ENCODE results near the gene MUC5B. TPM values are rescaled to one million over a fixed set of nuclear protein-coding genes. Genes with fewer than 3 reads are reported as not detected.
A peak's percentile ranks its signal among the peaks of the same experiment; 100 is the strongest.

Gene MUC5B
- total RNA-seq, 1 donor from 2014 or later: not detected

DNA sequence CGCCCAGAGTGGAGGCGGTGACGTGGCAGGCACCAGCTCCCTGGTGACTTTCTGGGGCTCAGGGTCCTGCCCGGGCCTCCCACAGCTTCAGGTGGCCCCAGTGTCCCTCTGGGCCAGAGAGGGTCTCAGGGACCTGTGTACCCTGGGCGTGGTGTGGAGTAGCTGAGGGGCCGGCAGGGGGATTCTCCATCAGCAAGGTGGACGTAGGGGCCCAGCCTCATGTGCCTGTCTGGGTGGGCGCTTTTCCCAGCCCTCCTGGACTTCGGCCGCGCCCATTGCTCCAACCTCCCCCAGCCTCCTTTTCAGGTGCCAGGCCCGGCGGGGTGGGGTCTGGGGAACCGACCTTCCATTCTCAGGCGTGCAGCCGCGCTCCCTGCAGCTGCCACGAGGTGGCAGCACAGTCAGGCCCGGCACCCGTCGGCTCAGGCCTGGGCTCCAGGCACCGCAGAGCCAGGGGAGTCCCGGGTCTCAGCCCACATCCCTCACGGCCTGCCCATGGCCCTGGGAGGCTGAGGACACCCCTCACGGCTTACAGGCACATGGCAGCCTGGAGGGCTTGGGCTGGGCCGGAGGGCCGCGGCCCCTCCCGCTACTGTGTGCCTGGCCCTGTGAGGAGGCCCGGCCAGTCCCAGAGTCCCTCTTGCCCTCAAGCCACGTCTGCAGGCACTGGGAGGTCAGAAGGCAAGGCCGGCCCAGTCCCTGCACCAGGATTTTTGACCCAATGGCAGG lies 19.9 kb upstream of the MUC5B start:
- TF ChIP-seq, protein P1, sequence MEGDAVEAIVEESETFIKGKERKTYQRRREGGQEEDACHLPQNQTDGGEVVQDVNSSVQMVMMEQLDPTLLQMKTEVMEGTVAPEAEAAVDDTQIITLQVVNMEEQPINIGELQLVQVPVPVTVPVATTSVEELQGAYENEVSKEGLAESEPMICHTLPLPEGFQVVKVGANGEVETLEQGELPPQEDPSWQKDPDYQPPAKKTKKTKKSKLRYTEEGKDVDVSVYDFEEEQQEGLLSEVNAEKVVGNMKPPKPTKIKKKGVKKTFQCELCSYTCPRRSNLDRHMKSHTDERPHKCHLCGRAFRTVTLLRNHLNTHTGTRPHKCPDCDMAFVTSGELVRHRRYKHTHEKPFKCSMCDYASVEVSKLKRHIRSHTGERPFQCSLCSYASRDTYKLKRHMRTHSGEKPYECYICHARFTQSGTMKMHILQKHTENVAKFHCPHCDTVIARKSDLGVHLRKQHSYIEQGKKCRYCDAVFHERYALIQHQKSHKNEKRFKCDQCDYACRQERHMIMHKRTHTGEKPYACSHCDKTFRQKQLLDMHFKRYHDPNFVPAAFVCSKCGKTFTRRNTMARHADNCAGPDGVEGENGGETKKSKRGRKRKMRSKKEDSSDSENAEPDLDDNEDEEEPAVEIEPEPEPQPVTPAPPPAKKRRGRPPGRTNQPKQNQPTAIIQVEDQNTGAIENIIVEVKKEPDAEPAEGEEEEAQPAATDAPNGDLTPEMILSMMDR (IDR thresholded peaks at IDR 0.05; ENCODE audit: unreplicated experiment): peak; percentile 89
- no peaks in the 10 kb centered on the region for H3K36me3 Mint-ChIP-seq

DNA sequence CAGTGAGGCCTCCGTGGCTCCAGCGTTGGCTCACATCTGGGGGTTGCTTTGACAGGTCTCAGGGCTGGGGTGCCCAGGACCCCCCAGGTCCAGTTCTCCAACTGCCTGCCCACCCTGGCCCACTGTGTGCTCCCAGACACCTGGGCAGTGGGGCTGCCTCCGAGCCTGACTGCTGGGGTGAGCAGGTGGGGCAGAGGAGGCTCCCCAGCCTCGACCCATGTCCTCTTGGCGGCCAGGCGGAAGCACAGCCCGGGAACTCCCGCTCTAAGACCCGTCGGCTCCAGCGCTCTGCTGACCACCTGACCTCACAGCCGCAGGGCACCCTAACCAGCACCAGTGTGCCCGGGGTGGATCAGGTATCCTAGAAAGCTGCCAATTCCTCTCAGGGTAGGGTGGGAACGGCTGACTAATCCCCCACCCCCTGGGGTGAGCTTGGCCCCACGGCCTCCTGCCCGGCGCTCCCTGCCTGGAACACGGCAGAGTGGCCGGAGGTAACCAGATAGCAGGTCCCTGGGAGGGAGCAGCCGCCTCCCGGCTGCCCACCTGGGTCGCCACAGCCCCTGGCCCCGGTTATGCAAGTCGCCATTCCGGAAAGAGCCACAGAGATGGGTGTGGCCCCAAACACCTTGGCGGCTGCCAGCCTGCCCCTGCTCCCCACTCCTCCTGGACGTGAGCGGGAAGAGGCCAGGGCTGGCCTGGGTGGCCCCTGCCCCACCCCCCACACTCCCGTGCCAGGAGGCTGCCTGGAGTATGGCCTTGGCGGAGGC lies 19.2 kb upstream of the MUC5B start:
- no peak overlapping the region for H3K4me3 Mint-ChIP-seq
- peak; percentile 21 to 36 for DNase-seq (ENCODE audit: low spot score in 2 of 2, unreplicated experiment in 2 of 2)
- no peaks in the 10 kb centered on the region for H3K4me1 Mint-ChIP-seq
- TF ChIP-seq, protein P1 (IDR thresholded peaks at IDR 0.05; ENCODE audit: unreplicated experiment): no peak
- H3K36me3 Mint-ChIP-seq: no peaks in the 10 kb centered on the region
- H3K27me3 Mint-ChIP-seq (ENCODE audit: low read depth): peaks cover 6% of the 10 kb centered on the region
- no peak overlapping the region for H3K27ac Mint-ChIP-seq
- H3K9me3 Mint-ChIP-seq: no peaks in the 10 kb centered on the region

More for the DNA sequence above, 19.9 kb upstream of the MUC5B start:
- peak; percentile 48 to 79 for DNase-seq (ENCODE audit: low spot score in 2 of 2, unreplicated experiment in 2 of 2)
- peaks cover 6% of the 10 kb centered on the region for H3K27me3 Mint-ChIP-seq (ENCODE audit: low read depth)
- H3K9me3 Mint-ChIP-seq: no peaks in the 10 kb centered on the region
- H3K4me1 Mint-ChIP-seq: no peaks in the 10 kb centered on the region
- no peak overlapping the region for H3K27ac Mint-ChIP-seq
- H3K4me3 Mint-ChIP-seq: no peak overlapping the region

DNA sequence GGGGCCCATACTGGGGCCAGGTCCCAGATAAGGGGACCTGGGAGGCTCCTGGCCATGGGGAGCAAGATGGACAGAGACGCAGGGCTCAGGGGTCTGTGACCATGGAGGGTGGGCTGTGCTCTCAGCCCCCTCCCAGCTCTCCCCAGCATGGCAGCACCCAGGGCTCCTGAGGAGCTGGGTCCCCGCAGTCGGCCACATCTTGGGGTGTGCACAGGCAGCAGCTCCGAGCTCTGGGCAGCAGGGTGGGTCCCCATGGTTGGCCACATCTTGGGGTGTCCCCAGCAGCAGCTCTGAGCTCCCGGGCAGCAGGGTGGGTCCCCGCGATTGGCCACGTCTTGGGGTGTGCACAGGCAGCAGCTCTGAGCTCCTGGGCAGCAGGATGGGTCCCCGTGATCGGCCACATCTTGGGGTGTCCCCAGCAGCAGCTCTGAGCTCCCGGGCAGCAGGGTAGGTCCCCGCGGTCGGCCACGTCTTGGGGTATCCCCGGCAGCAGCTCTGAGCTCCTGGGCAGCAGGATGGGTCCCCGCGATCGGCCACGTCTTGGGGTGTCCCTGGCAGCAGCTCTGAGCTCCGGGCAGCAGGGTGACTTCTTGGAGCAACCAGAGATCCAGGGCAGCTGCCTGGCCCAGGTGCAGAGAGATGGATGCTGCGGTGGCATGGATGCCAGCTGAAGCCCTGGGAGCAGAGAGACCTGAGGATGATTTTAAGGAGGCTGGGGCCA lies 18.3 kb upstream of the MUC5B start:
- no peaks in the 10 kb centered on the region for H3K4me1 Mint-ChIP-seq
- TF ChIP-seq, protein P1 (IDR thresholded peaks at IDR 0.05; ENCODE audit: unreplicated experiment): no peak
- DNase-seq (ENCODE audit: low spot score in 2 of 2, unreplicated experiment in 2 of 2): peak in 1 of 2 experiments; percentile 28
- H3K4me3 Mint-ChIP-seq: no peak overlapping the region
- H3K27me3 Mint-ChIP-seq (ENCODE audit: low read depth): peaks cover 6% of the 10 kb centered on the region
- no peaks in the 10 kb centered on the region for H3K36me3 Mint-ChIP-seq
- no peaks in the 10 kb centered on the region for H3K9me3 Mint-ChIP-seq
- H3K27ac Mint-ChIP-seq: no peak overlapping the region

DNA sequence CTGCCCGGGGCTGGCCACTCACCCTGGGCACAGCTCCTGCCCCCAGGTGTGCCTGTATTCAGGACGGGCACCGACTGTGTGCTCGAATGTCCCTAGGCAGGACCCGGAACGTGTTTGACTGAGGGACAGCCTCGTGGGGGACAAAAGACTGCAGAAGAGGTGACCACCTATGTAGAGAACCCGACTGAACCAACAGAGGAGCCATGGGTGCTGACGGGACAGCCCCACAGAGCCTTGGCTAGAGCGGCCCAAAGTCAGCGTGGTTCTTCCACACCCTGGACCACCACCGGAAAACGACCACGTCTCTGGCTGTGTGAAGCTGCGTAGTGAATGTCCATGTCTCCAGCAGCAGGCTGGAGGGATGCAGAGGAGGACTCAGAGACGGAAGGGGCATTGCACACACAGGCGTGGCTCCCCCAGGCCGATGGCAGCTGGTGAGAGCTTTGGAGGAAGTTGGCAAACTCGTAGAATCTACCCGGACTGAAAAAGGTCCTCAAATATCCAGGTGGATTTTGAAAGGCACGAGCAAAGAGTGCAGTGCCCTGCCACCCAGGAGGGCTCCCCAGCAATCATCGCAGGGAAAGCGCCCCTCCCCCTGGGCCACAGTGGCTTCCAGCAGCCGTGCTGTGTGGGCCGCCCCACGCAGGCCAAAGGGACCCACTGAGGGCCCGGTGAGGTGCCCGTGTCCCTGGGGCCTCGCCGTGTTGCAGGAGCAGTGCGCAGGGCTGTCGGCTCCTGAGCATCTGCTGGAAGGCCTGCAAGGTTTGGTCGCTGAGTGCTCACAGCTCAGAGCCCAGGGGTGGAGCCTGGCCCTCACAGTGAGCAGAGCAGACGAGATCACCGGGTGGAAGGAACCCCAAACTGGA lies 17.5 kb upstream of the MUC5B start:
- no peak overlapping the region for H3K4me3 Mint-ChIP-seq
- peaks cover 3% of the 10 kb centered on the region for H3K27me3 Mint-ChIP-seq (ENCODE audit: low read depth)
- H3K27ac Mint-ChIP-seq: no peak overlapping the region
- DNase-seq (ENCODE audit: low spot score in 2 of 2, unreplicated experiment in 2 of 2): peak; percentile 11 to 35
- no peaks in the 10 kb centered on the region for H3K4me1 Mint-ChIP-seq
- TF ChIP-seq, protein P1 (IDR thresholded peaks at IDR 0.05; ENCODE audit: unreplicated experiment): no peak
- peaks cover 5% of the 10 kb centered on the region for H3K9me3 Mint-ChIP-seq
- no peaks in the 10 kb centered on the region for H3K36me3 Mint-ChIP-seq

DNA sequence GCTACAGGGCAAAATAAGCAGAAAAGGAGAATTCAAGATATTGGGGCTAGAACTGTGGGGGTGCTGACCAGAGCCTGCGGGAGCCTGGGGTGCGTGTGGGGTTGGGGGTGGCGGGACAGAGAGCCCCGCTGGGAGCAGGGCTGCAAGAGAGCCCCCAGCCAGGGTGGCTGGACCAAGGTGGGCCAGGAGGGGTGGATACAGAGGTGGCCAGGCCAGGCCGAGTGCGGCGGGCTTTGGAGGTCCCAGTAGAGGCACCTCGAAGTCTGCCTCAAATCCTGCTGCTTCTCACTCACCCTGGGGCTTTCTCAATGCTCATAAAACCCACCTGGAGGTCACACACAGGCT lies 16.9 kb upstream of the MUC5B start:
- peaks cover 3% of the 10 kb centered on the region for H3K27me3 Mint-ChIP-seq (ENCODE audit: low read depth)
- H3K9me3 Mint-ChIP-seq: peaks cover 10% of the 10 kb centered on the region
- no peaks in the 10 kb centered on the region for H3K36me3 Mint-ChIP-seq
- no peaks in the 10 kb centered on the region for H3K4me1 Mint-ChIP-seq
- DNase-seq (ENCODE audit: low spot score in 2 of 2, unreplicated experiment in 2 of 2): no peak
- no peak overlapping the region for H3K4me3 Mint-ChIP-seq
- H3K27ac Mint-ChIP-seq: no peak overlapping the region
- TF ChIP-seq, protein P1 (IDR thresholded peaks at IDR 0.05; ENCODE audit: unreplicated experiment): no peak

Measured in mesothelial cell of epicardium (in vitro differentiated cells).